HepG2 (cell line): ENCODE results near the gene COL9A3. TPM values are rescaled to one million over a fixed set of nuclear protein-coding genes. Genes with fewer than 3 reads are reported as not detected.

ENCODE experiments used
- ARHGAP35 ChIP-seq: sonication (generic); formaldehyde crosslinking; IDR thresholded peaks from 2 replicates; pipeline ENCODE4 v1.9.0; 2022; ENCODE audit warnings: mild to moderate bottlenecking, inconsistent platforms, moderate library complexity, missing genetic modification reagents, borderline replicate concordance
- ATF4 ChIP-seq, 2 experiments: fragments of 450-650 bp in 1 of 2; sonication (generic) in 1 of 2; formaldehyde crosslinking; IDR thresholded peaks; 2 replicates each; pipeline versions ENCODE4 v1.5.0 to v1.8.0; 2020 to 2022; ENCODE audit warnings: mild to moderate bottlenecking in 1 of 2, missing genetic modification reagents in 1 of 2
- BCL3 ChIP-seq: sonication (generic); formaldehyde crosslinking; IDR thresholded peaks from 2 replicates; pipeline ENCODE4 v1.5.1; 2020; ENCODE audit warnings: mild to moderate bottlenecking, missing genetic modification reagents, moderate library complexity
- DPF2 ChIP-seq: sonication (generic); formaldehyde crosslinking; IDR thresholded peaks from 2 replicates; pipeline ENCODE4 v1.4.0; 2020; ENCODE audit warnings: mild to moderate bottlenecking, low read depth, missing genetic modification reagents, borderline replicate concordance
- FOSL2 ChIP-seq: sonication (generic); formaldehyde crosslinking; IDR thresholded peaks from 2 replicates; pipeline ENCODE4 v1.4.0; 2020; ENCODE audit warnings: missing genetic modification reagents
- FOXJ3 ChIP-seq: sonication (generic); formaldehyde crosslinking; IDR thresholded peaks from 2 replicates; pipeline ENCODE4 v1.4.0; 2020; ENCODE audit warnings: missing genetic modification reagents, mild to moderate bottlenecking, borderline replicate concordance
- HNRNPK ChIP-seq: fragments of 200-400 bp; formaldehyde crosslinking; IDR thresholded peaks from 2 replicates; pipeline ENCODE4 v1.6.1; 2018; ENCODE audit warnings: low read length, low read depth, moderate library complexity, mild to moderate bottlenecking; ENCODE audit not compliant: poor library complexity, severe bottlenecking
- IKZF5 ChIP-seq: IDR thresholded peaks from 2 replicates; pipeline ENCODE4 v1.6.1; 2018; ENCODE audit warnings: missing genetic modification reagents, mild to moderate bottlenecking, missing compliant biosample characterization
- JUNB ChIP-seq: sonication (generic); formaldehyde crosslinking; IDR thresholded peaks from 2 replicates; pipeline ENCODE4 v1.8.0; 2022; ENCODE audit warnings: missing genetic modification reagents, mild to moderate bottlenecking, borderline replicate concordance
- KLF15 ChIP-seq: sonication (generic); formaldehyde crosslinking; IDR thresholded peaks from 2 replicates; pipeline ENCODE4 v1.8.1; 2023; ENCODE audit warnings: borderline replicate concordance, mild to moderate bottlenecking, inconsistent platforms, missing genetic modification reagents, mixed read lengths
- SATB2 ChIP-seq: sonication (generic); formaldehyde crosslinking; IDR thresholded peaks from 2 replicates; pipeline ENCODE4 v1.5.0; 2020; ENCODE audit warnings: missing genetic modification reagents
- SP5 ChIP-seq: IDR thresholded peaks from 2 replicates; pipeline ENCODE4 v1.6.1; 2016; ENCODE audit warnings: low read depth, borderline replicate concordance
- TFAP4 ChIP-seq: sonication (generic); IDR thresholded peaks from 2 replicates; pipeline ENCODE4 v1.6.1; 2016; ENCODE audit warnings: low read depth, borderline replicate concordance
- THAP7 ChIP-seq: sonication (generic); formaldehyde crosslinking; IDR thresholded peaks from 2 replicates; pipeline ENCODE4 v1.8.1; 2023; ENCODE audit warnings: mild to moderate bottlenecking, missing genetic modification reagents
- TOPORS ChIP-seq: sonication (generic); formaldehyde crosslinking; IDR thresholded peaks from 2 replicates; pipeline ENCODE4 v1.8.0; 2023; ENCODE audit warnings: mild to moderate bottlenecking, missing genetic modification reagents
- ZC3H13 ChIP-seq: sonication (generic); formaldehyde crosslinking; IDR thresholded peaks from 2 replicates; pipeline ENCODE4 v1.8.1; 2023; ENCODE audit warnings: mild to moderate bottlenecking, missing genetic modification reagents, moderate library complexity
- ZNF224 ChIP-seq: sonication (generic); formaldehyde crosslinking; IDR thresholded peaks from 2 replicates; pipeline ENCODE4 v1.5.0; 2020; ENCODE audit warnings: mild to moderate bottlenecking, missing genetic modification reagents
- ZNF574 ChIP-seq: sonication (generic); formaldehyde crosslinking; IDR thresholded peaks from 2 replicates; pipeline ENCODE4 v1.4.0; 2020; ENCODE audit warnings: missing genetic modification reagents
- ZNF674 ChIP-seq: sonication (generic); formaldehyde crosslinking; IDR thresholded peaks from 2 replicates; pipeline ENCODE4 v1.5.0; 2020; ENCODE audit warnings: low read depth, mild to moderate bottlenecking, missing genetic modification reagents
- polyA plus RNA-seq, 8 experiments: library from polyadenylated mRNA; depleted of rRNA in 3 of 8; stranded (reverse) in 7 of 8; unstranded in 1 of 8; fragments of >200 nt; fragmentation: Illumina TruSeq in 4 of 8; extraction: Trizol in 4 of 8; gene quantifications; 2 replicates each; pipeline versions ENCODE4 v1.2.1 to v1.2.3, GENCODE V29; 2011 to 2016; ENCODE audit warnings: low read depth in 4 of 8, missing spikeins in 1 of 8, mixed read lengths in 1 of 8; ENCODE audit not compliant: insufficient read depth in 1 of 8
- total RNA-seq, 5 experiments: library from RNA; depleted of rRNA; stranded (reverse); fragments of >200 nt; fragmentation: Illumina TruSeq; extraction: Trizol; gene quantifications; 2 replicates each; pipeline ENCODE4 v1.2.3, GENCODE V29; 2016; ENCODE audit warnings: low read depth in 1 of 5

COL9A3 gene
- total and polyA plus RNA-seq, 2 of the 13 experiments (the other 11 are each of a cell fraction or from before 2014, with no cell fraction given) = 155 to 204 TPM

- TF ChIP-seq KLF15 (no peak), ARHGAP35 (CRISPR knock-in tag) (no peak), ZNF674 (CRISPR knock-in tag) (no peak), ZNF574 (CRISPR knock-in tag) (peak; percentile 81), TOPORS (CRISPR knock-in tag) (no peak; the same call in 1 of the 2 replicates), ZC3H13 (CRISPR knock-in tag) (no peak), FOSL2 (CRISPR knock-in tag) (peak; percentile 93), THAP7 (0 out of 2 replicates have a peak, but pooled peaks have one; percentile 41), TFAP4 (peak; percentile 72; the same call in 1 of the 2 replicates), SP5 (CRISPR knock-in tag) (peak; percentile 68; the same call in 1 of the 2 replicates), JUNB (CRISPR knock-in tag) (no peak), ATF4 (CRISPR knock-in tag; IDR thresholded peaks at IDR 0.05) (no peak), DPF2 (peak; percentile 25; the same call in 1 of the 2 replicates), BCL3 (no peak), HNRNPK (no peak), IKZF5 (CRISPR knock-in tag) (peak; percentile 98), SATB2 (peak; percentile 34; the same call in 1 of the 2 replicates), FOXJ3 (peak; percentile 74; the same call in 1 of the 2 replicates), ZNF224 (no peak)
These were observed 6.2 kb downstream of the COL9A3 start (continued) for GRCh38 chr20:62822788-62823651.
